Measurements from ENCODE around the gene C14orf39. TPM values are rescaled to one million over a fixed set of nuclear protein-coding genes. Genes with fewer than 3 reads are reported as not detected.

The C14orf39 gene
- total RNA-seq, 1 experiment from 2014 or later = not detected

DNA sequence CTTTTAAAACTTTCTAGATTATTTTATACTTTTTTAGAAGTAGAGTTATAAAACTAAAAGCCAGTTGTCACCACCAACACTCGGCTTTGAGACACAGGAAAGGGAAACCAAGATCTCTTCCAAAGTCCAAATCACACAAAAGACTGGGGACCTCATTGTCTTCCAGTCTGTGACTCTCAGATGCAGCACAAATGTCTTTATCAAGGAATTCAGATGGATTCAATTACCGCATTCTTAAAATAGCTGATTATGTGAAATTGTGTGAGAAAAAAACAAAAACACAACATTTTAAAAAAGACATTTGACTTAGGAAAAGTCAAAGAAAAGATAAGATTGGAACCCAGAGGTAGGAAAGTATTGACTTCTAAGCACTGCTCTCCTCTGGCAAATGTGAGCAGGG, 19.6 kb upstream of the C14orf39 start:
- POLR2A ChIA-PET = no interaction called here
- H3K27me3 ChIP-seq (replicated peaks; ENCODE audit: control insufficient read depth, insufficient read depth, low read length) = no peaks in the 10 kb centered on the region; the same call in 1 of the 2 replicates
- Mint-ChIP-seq H3K4me1 (ENCODE audit: low read depth, unreplicated experiment) (no peaks in the 10 kb centered on the region), H3K27ac (ENCODE audit: unreplicated experiment) (no peak overlapping the region), H3K4me3 (ENCODE audit: unreplicated experiment) (no peak overlapping the region), H3K27me3 (ENCODE audit: insufficient read depth, unreplicated experiment) (peaks cover 11% of the 10 kb centered on the region), H3K9me3 (ENCODE audit: unreplicated experiment) (no peaks in the 10 kb centered on the region), H3K36me3 (ENCODE audit: insufficient read depth, unreplicated experiment) (no peaks in the 10 kb centered on the region)
- TF ChIP-seq CTCF (IDR thresholded peaks at IDR 0.05; ENCODE audit: insufficient read depth in 1 of 2, low read depth in 1 of 2, low read length in 1 of 2, severe bottlenecking in 1 of 2, unreplicated experiment in 1 of 2) = no peak
- H3K4me3 ChIP-seq (ENCODE audit: low read depth, low read length) = no peak overlapping the region
- no peaks in the 10 kb centered on the region for H3K4me1 ChIP-seq
- no TSS peak for BruUV-seq (replicated peaks)
- intact Hi-C loops (cut with micrococcal nuclease; ENCODE audit: unreplicated experiment) = no loop called here
- no peak for DNase-seq
- H3K9me3 ChIP-seq = no peaks in the 10 kb centered on the region
- no peaks in the 10 kb centered on the region for H3K36me3 ChIP-seq (ENCODE audit: control insufficient read depth, insufficient read depth, low read length)
- CTCF ChIA-PET = no interaction called here

GRCh38 chr14:60502541-60502940, 16.7 kb upstream of the C14orf39 start:
- H3K4me1 Mint-ChIP-seq (ENCODE audit: low read depth, unreplicated experiment) = no peaks in the 10 kb centered on the region
- ChIA-PET CTCF (no interaction called here), POLR2A (no interaction called here)
- no peaks in the 10 kb centered on the region for H3K9me3 Mint-ChIP-seq (ENCODE audit: unreplicated experiment)
- no peak for TF ChIP-seq CTCF (IDR thresholded peaks at IDR 0.05; ENCODE audit: insufficient read depth in 1 of 2, low read depth in 1 of 2, low read length in 1 of 2, severe bottlenecking in 1 of 2, unreplicated experiment in 1 of 2)
- DNase-seq = no peak
- H3K36me3 Mint-ChIP-seq (ENCODE audit: insufficient read depth, unreplicated experiment) = no peaks in the 10 kb centered on the region
- H3K27ac Mint-ChIP-seq (ENCODE audit: unreplicated experiment) = no peak overlapping the region
- intact Hi-C loops (cut with micrococcal nuclease; ENCODE audit: unreplicated experiment) = no loop called here
- no peak overlapping the region for H3K4me3 Mint-ChIP-seq (ENCODE audit: unreplicated experiment)
- BruUV-seq (replicated peaks) = no TSS peak
- no peak overlapping the region for H3K4me3 ChIP-seq (ENCODE audit: low read depth, low read length)
- H3K27me3 Mint-ChIP-seq (ENCODE audit: insufficient read depth, unreplicated experiment) = peaks cover 8% of the 10 kb centered on the region
- H3K36me3 ChIP-seq (ENCODE audit: control insufficient read depth, insufficient read depth, low read length) = no peaks in the 10 kb centered on the region
- H3K27me3 ChIP-seq (replicated peaks; ENCODE audit: control insufficient read depth, insufficient read depth, low read length) = no peaks in the 10 kb centered on the region; the same call in 1 of the 2 replicates
- H3K4me1 ChIP-seq = no peaks in the 10 kb centered on the region
- H3K9me3 ChIP-seq = no peaks in the 10 kb centered on the region

DNA sequence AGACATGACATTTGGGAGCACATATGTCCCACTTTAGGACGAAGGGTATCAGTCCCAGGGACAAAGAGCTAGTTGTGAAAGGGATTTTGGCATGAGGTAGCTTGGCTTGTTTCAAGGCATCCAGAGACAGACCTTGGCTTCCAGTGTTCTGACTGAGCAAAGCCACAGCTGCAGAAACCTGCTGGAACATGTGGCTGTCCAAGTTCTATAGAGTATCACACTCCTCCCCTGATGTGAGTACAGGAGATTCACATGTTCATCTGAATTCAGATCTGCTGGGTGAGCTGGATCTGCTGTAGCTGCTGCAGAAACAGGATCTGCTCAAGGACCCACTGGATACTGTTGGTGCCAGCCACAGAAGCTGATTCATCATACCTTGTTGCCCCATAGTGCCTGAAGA, 10.1 kb upstream of the C14orf39 start:
- Mint-ChIP-seq H3K4me3 (ENCODE audit: unreplicated experiment) (no peak overlapping the region), H3K27ac (ENCODE audit: unreplicated experiment) (no peak overlapping the region), H3K4me1 (ENCODE audit: low read depth, unreplicated experiment) (no peaks in the 10 kb centered on the region), H3K27me3 (ENCODE audit: insufficient read depth, unreplicated experiment) (peaks cover 8% of the 10 kb centered on the region), H3K36me3 (ENCODE audit: insufficient read depth, unreplicated experiment) (no peaks in the 10 kb centered on the region), H3K9me3 (ENCODE audit: unreplicated experiment) (no peaks in the 10 kb centered on the region)
- no peaks in the 10 kb centered on the region for H3K36me3 ChIP-seq (ENCODE audit: control insufficient read depth, insufficient read depth, low read length)
- no peaks in the 10 kb centered on the region for H3K4me1 ChIP-seq
- no peak for DNase-seq
- ChIA-PET POLR2A (no interaction called here), CTCF (no interaction called here)
- H3K4me3 ChIP-seq (ENCODE audit: low read depth, low read length) = no peak overlapping the region
- no peak for TF ChIP-seq CTCF (IDR thresholded peaks at IDR 0.05; ENCODE audit: insufficient read depth in 1 of 2, low read depth in 1 of 2, low read length in 1 of 2, severe bottlenecking in 1 of 2, unreplicated experiment in 1 of 2)
- no peaks in the 10 kb centered on the region for H3K9me3 ChIP-seq
- intact Hi-C loops (cut with micrococcal nuclease; ENCODE audit: unreplicated experiment) = no loop called here
- H3K27me3 ChIP-seq (replicated peaks; ENCODE audit: control insufficient read depth, insufficient read depth, low read length) = no peaks in the 10 kb centered on the region
- BruUV-seq (replicated peaks) = no TSS peak
